ENCODE results near the gene PLOD1. TPM values are rescaled to one million over a fixed set of nuclear protein-coding genes. Genes with fewer than 3 reads are reported as not detected.
"Not testable (repeated sequence)": the region's sequence is repeated elsewhere in the genome, so short reads cannot be mapped to it uniquely, and the experiment has no call there.

The PLOD1 gene
- total RNA-seq, 2 donors from 2014 or later, result 17.9 to 32.8 TPM

- H3K9me3 Mint-ChIP-seq; H3K36me3 Mint-ChIP-seq; DNase-seq (ENCODE audit: low spot score in 2 of 2): not testable (repeated sequence)
- peak overlapping the region in 1 of 2 donors; percentile 36 for H3K27ac Mint-ChIP-seq
- peak; percentile 18 to 24 for ATAC-seq
These were observed 9.2 kb upstream of the PLOD1 start for GRCh38 chr1:11925196-11925937.

GRCh38 chr1:11925938-11926292, 8.6 kb upstream of the PLOD1 start:
- ATAC-seq, result peak; percentile 48 to 58
- H3K36me3 Mint-ChIP-seq, result peaks cover 5 to 9% of the 10 kb centered on the region in 2 donors
- no peak for DNase-seq (ENCODE audit: low spot score in 2 of 2)
- H3K27ac Mint-ChIP-seq, result peak overlapping the region in 1 of 2 donors; percentile 79
- no peaks in the 10 kb centered on the region for H3K9me3 Mint-ChIP-seq

- ATAC-seq (no peak), DNase-seq (ENCODE audit: low spot score in 2 of 2) (no peak)
- peaks cover 4 to 9% of the 10 kb centered on the region in 2 donors for H3K36me3 Mint-ChIP-seq
- H3K27ac Mint-ChIP-seq, result no peak overlapping the region
- no peaks in the 10 kb centered on the region for H3K9me3 Mint-ChIP-seq
These were observed 6.5 kb upstream of the PLOD1 start for GRCh38 chr1:11927866-11928592.

GRCh38 chr1:11929849-11930248, 4.7 kb upstream of the PLOD1 start:
- Mint-ChIP-seq H3K27ac (peak overlapping the region in 1 of 2 donors; percentile 36), H3K9me3 (no peaks in the 10 kb centered on the region), H3K36me3 (peaks cover 0 to 3% of the 10 kb centered on the region in 2 donors)
- ATAC-seq, result no peak
- no peak for DNase-seq (ENCODE audit: low spot score in 2 of 2)

- no peak for ATAC-seq
- DNase-seq (ENCODE audit: low spot score in 2 of 2), result no peak
- H3K9me3 Mint-ChIP-seq, result no peaks in the 10 kb centered on the region
- no peak overlapping the region for H3K27ac Mint-ChIP-seq
- no peaks in the 10 kb centered on the region for H3K36me3 Mint-ChIP-seq
These were observed 3.7 kb upstream of the PLOD1 start for GRCh38 chr1:11930571-11931445.

- DNase-seq (ENCODE audit: low spot score in 2 of 2), result no peak
- H3K9me3 Mint-ChIP-seq, result no peaks in the 10 kb centered on the region
- no peak for ATAC-seq
- no peak overlapping the region for H3K27ac Mint-ChIP-seq
- H3K36me3 Mint-ChIP-seq, result no peaks in the 10 kb centered on the region
These were observed 2.7 kb upstream of the PLOD1 start for GRCh38 chr1:11931845-11932244.

- Mint-ChIP-seq H3K9me3 (no peaks in the 10 kb centered on the region), H3K36me3 (no peaks in the 10 kb centered on the region), H3K27ac (peak overlapping the region; percentile 29 to 54)
- DNase-seq (ENCODE audit: low spot score in 2 of 2) (no peak), ATAC-seq (no peak)
These were observed 518 bp downstream of the PLOD1 start for GRCh38 chr1:11935057-11935412.

- H3K36me3 Mint-ChIP-seq; ATAC-seq; DNase-seq (ENCODE audit: low spot score in 2 of 2); H3K9me3 Mint-ChIP-seq; H3K27ac Mint-ChIP-seq: not testable (repeated sequence)
These were observed 1.2 kb downstream of the PLOD1 start for GRCh38 chr1:11935733-11936132.

- H3K27ac Mint-ChIP-seq, result no peak overlapping the region
- no peaks in the 10 kb centered on the region for H3K36me3 Mint-ChIP-seq
- ATAC-seq (no peak), DNase-seq (ENCODE audit: low spot score in 2 of 2) (no peak)
- H3K9me3 Mint-ChIP-seq, result no peaks in the 10 kb centered on the region
These were observed 4.4 kb downstream of the PLOD1 start for GRCh38 chr1:11938722-11939526.

- not testable (repeated sequence) for ATAC-seq
These were observed 5.3 kb downstream of the PLOD1 start for GRCh38 chr1:11939794-11940193.

GRCh38 chr1:11940260-11940921, 5.9 kb downstream of the PLOD1 start:
- H3K27ac Mint-ChIP-seq, result no peak overlapping the region
- ATAC-seq, result no peak

More at GRCh38 chr1:11939794-11940193, 5.3 kb downstream of the PLOD1 start:
- DNase-seq (ENCODE audit: low spot score in 2 of 2); H3K9me3 Mint-ChIP-seq; H3K36me3 Mint-ChIP-seq; H3K27ac Mint-ChIP-seq: not testable (repeated sequence)

GRCh38 chr1:11942280-11942679, 7.8 kb downstream of the PLOD1 start:
- peaks cover 0 to 6% of the 10 kb centered on the region in 2 donors for H3K9me3 Mint-ChIP-seq
- H3K27ac Mint-ChIP-seq, result no peak overlapping the region
- H3K36me3 Mint-ChIP-seq, result peaks cover 0 to 8% of the 10 kb centered on the region in 2 donors
- DNase-seq (ENCODE audit: low spot score in 2 of 2) (no peak), ATAC-seq (no peak)

More at GRCh38 chr1:11940260-11940921, 5.9 kb downstream of the PLOD1 start:
- H3K9me3 Mint-ChIP-seq, result no peaks in the 10 kb centered on the region
- no peak for DNase-seq (ENCODE audit: low spot score in 2 of 2)
- H3K36me3 Mint-ChIP-seq, result no peaks in the 10 kb centered on the region

- no peak for ATAC-seq
These were observed 9.1 kb downstream of the PLOD1 start for GRCh38 chr1:11943619-11944018.

GRCh38 chr1:11944358-11944931, 9.9 kb downstream of the PLOD1 start:
- no peak for DNase-seq (ENCODE audit: low spot score in 2 of 2)
- no peak overlapping the region for H3K27ac Mint-ChIP-seq
- peaks cover 0 to 16% of the 10 kb centered on the region in 2 donors for H3K36me3 Mint-ChIP-seq
- peaks cover 0 to 6% of the 10 kb centered on the region in 2 donors for H3K9me3 Mint-ChIP-seq
- no peak for ATAC-seq

More at GRCh38 chr1:11943619-11944018, 9.1 kb downstream of the PLOD1 start:
- H3K9me3 Mint-ChIP-seq, result peaks cover 0 to 6% of the 10 kb centered on the region in 2 donors
- peaks cover 0 to 14% of the 10 kb centered on the region in 2 donors for H3K36me3 Mint-ChIP-seq
- no peak for DNase-seq (ENCODE audit: low spot score in 2 of 2)
- H3K27ac Mint-ChIP-seq, result no peak overlapping the region

- peaks cover 0 to 19% of the 10 kb centered on the region in 2 donors for H3K36me3 Mint-ChIP-seq
- H3K27ac Mint-ChIP-seq, result no peak overlapping the region
- DNase-seq (ENCODE audit: low spot score in 2 of 2) (no peak), ATAC-seq (peak in 1 of 2 donors; percentile 79)
- H3K9me3 Mint-ChIP-seq, result peaks cover 0 to 6% of the 10 kb centered on the region in 2 donors
These were observed 12.1 kb downstream of the PLOD1 start for GRCh38 chr1:11946647-11947046.
